GM18520 (cell line): ENCODE results near the gene DBNDD1.

ENCODE experiments used
- ATAC-seq: cut with Tn5 transposase; IDR thresholded peaks from one replicate; pipeline ENCODE4 v1.9.1; 2021; ENCODE audit not compliant: unreplicated experiment

The DBNDD1 gene

GRCh38 chr16:89965447-89966225 is 53.6 kb downstream of the DBNDD1 start:
- no peak for ATAC-seq

GRCh38 chr16:89964201-89964600 is 55.1 kb downstream of the DBNDD1 start:
- no peak for ATAC-seq

DNA sequence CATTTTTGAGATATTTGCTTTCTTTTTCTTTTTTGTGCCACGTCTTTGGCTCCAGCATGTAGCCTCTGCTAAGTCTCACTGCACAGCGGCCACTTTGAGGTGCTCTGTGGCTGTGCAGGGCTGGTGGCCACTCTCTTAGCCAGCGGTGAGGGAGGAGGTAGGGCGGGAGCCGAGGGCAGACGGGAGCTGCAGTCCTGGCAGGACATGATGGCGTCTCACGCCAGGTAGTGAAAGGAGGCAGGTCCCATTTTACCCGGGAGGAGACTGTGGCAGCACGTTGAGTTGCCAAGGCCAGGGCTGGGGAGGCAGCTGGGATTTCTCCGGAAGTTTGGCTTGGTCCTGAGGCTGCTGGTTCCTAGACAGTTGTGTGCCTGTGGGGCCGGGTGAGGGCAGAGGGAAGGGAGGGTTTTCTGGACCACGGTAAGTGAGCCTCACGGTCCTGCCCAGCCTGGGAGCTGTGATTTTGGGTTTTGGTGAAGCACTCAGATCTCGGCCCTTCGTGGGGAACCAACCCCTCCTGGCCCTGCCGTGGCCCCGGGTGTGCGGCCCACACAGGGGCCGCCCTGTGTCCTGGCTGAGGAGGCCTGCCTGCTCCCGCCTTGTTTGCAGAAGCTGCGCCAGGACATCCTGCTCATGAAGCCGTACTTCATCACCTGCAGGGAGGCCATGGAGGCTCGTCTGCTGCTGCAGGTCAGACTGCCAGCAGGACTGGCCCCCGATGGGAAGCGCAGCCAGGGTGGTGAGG is 56.3 kb downstream of the DBNDD1 start:
- ATAC-seq = no peak

GRCh38 chr16:89961920-89962319 is 57.3 kb downstream of the DBNDD1 start:
- ATAC-seq = no peak

DNA sequence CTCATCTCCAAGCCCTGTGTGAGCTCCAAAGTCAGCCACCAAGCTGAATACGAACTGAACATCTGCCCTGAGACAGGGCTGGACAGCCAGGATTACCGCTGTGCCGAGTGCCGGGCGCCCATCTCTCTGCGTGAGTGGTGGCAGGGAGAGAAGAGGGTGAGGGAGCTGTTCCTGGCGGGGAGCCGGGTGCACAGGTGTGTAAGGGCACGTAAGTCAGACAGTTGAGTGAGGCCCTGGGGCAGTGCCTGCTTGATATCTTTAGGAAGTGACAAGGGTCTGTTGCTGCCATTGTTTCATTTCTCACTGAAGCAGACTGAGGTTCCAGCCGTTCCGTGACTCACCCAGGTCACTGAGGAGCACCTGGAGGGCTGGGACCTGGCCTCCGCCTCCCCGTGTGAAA is 58.3 kb downstream of the DBNDD1 start:
- no peak for ATAC-seq

- ATAC-seq = no peak
Measured at GRCh38 chr16:89958596-89958995, 60.7 kb downstream of the DBNDD1 start.

DNA sequence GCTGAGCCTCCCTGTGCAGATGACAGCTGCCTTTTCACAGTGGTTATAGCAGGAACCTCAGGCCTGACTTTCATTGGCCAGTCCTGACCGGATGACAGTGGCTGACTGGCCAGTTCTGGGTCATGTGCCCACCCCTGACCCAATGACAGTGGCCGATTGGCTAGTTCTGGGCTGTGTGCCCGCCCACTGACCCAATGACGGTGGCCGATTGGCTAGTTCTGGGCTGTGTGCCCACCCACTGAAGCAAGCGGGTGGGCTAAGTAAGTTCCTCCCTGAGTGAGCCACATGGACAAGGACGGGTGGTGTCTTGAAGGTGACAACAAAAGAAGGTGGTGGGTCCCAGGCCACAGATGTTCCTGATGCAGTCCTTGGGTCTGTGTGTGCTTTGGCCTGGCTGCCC is 61.2 kb downstream of the DBNDD1 start:
- no peak for ATAC-seq

DNA sequence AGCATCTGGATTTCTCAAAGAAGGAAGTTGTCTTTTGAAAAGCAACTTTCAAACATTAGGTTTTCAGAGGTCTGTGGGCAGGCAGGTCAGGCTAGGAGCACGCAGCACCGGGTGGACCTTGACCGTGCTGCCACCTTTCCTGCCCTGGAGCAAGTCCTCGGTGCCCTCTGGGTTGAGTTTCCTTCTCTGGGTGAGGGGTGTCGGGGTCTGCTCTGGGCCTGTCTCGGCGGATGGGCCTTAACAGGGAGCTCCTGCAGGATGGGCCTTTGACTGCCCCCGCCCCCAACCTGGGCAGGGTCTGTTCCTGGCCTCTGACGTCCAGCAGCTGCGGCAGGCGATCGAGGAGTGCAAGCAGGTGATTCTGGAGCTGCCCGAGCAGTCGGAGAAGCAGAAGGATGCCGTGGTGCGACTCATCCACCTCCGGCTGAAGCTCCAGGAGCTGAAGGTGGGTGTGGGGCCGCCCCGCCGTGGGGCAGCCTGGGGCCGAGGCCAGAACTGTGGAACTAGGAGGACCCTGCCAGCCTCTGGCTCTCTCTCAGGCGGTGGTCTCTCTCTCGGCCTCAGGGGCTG is 62.0 kb downstream of the DBNDD1 start:
- no peak for ATAC-seq

GRCh38 chr16:89956505-89957215 is 62.6 kb downstream of the DBNDD1 start:
- ATAC-seq = no peak

- ATAC-seq = no peak
Measured at GRCh38 chr16:89955001-89955685, 64.1 kb downstream of the DBNDD1 start.
